Sciatic nerve (tissue), 2 donors: ENCODE data around the gene NKD1. TPM values are rescaled to one million over a fixed set of nuclear protein-coding genes. Genes with fewer than 3 reads are reported as not detected.

Experiments used
- ATAC-seq: fragments of 200-7000 bp; cut with Tn5 transposase; one replicate; pipeline ENCODE4 v1.9.1; 2020; ENCODE audit warnings: mild to moderate bottlenecking, moderate library complexity
- DNase-seq: peaks from one replicate; pipeline ENCODE4 v3.0.0-alpha.2; 2020; ENCODE audit warnings: low spot score
- intact Hi-C: fragments of 100-400 bp; cut with DNase I; formaldehyde crosslinking; loops from one replicate; pipeline ENCODE4 v1.14.2; 2022
- total RNA-seq: library from RNA; stranded (reverse); fragmentation: NEBNext Ultra II Directional; extraction: Animal tissue kit (Norgen Biotek cat#: 25700); gene quantifications from one replicate; pipeline ENCODE4 v1.2.1, GENCODE V29; 2021
- donor health status: DM: no; HTN: no; CAD: no.
- donor health status: DM: no; HTN: no; CAD: no.

The NKD1 gene
- total RNA-seq, 1 donor from 2014 or later, result 37.0 TPM

DNA sequence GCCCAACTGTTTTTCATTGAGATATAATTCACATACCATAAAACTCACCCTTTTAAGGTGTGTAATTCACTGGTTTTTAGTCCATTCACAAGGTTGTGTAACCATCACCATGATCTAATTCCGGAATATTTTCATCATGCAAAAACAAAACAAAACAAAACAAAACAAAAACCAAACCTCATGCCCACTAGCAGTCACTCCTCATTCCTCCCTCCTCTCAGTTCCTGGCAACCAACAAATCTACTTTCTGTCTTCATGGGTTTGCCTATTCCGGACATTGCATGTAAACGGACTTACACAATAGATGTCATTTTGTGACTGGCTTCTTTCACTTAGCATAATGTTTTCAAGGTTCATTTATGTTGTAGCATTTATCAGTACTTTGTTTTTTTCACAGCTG lies 140.7 kb downstream of the NKD1 start:
- ATAC-seq, result no peak
- intact Hi-C loops, result loop anchor here (10.0 kb wide), 1 partner anchor 1714 kb away; no protein-coding TSS in a partner anchor
- DNase-seq, result no peak

DNA sequence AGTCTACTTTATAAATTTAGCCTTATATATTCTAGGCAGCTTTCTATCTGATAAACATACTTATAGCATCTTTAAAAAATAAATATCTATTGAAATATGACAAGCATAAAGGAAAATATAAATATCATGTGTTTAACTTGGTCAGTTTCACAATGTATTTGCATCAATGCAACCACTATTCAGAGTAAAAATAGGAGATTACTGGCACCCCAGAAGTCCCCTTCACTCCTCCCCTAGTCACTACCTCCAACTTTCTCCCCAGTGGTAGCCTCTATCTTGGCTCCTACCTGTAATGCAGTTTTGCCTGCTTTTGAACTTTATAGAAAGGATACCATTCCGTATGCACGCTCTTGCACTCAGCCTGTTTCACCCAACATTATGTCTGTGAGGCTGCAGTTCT lies 142.0 kb downstream of the NKD1 start:
- DNase-seq (no peak), ATAC-seq (no peak)
- intact Hi-C loops, result no loop called here

DNA sequence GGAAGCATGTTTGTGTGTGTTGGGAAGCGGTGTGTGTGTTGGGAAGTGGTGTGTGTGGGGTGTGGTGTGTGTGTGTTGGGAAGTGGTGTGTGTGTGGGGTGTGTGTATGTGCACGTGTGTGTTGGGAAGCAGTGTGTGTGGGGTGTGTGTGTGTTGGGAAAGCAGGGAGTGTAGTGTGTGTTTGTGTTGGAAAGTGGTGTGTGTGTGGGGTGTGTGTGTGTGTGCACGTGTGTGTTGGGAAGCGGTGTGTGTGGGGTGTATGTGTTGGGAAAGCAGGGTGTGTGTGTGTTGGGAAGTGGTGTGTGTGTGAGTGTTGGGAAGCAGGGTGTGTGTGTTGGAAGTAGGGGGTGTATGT lies 144.4 kb downstream of the NKD1 start:
- DNase-seq (no peak), ATAC-seq (no peak)
- intact Hi-C loops, result no loop called here

DNA sequence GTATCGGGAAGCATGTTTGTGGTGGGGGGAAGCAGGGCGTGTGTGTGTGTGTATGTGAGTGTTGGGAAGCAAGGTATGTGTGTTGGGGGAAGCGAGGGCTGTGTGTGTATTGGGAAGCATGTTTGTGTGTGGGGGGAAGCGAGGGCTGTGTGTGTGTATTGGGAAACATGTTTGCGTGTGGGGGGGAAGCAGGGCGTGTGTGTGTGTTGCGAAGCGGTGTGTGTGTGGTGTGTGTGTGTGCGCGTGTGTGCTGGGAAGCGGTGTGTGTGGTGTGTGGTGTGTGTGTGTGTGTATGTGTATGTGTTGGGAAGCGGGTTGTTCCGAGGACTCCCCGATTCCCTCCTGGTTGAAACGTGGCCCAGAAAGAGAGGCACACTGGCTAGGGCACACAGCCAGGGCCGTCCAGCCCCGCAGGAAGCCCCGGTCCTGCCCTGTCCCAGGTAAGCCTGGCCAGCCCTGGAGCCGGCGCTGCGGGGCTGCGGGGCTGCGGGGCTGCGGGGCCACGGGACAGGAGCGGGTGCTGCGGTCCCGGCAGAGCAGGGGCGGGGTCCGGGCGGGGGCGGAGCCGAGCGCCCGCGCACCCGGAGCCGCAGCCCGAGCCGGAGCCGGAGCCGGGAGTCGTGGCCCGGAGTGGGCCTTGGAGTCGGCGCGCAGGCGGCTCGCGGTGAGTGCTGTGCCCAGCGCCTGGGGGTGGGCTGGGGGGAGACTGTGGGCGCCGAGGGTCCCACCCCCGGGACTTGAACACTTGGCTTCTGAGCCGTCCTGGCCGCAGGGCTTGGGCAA lies 145.0 kb downstream of the NKD1 start, which contains the start of gene NOD2:
Gene NOD2 (plus strand): TSS at position 608 of the 783 bp plus-strand sequence. CDS start 5,890 bp downstream, outside the sequence.
- no peak for DNase-seq
- intact Hi-C loops, result no loop called here

DNA sequence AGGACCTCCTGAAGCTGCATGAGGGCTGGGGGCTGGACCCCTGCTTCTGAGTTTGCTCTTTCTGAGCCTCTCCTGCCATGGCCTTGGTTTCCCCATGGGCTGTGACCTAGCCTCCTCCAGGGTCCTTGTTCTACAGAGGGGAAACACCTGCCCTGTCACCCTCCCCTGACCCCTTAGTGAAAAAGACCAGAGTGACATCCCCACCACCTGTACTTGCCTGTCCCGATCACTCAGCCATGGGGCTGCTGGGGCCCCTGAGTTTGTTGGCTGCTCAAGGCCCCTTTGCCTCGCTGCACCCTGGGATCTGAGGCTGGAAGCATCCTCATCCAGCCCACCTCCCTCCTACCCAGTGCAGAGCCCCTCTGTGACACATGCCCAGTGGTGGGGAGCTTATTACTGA lies 146.0 kb downstream of the NKD1 start:
- intact Hi-C loops, result no loop called here
- DNase-seq, result no peak
- ATAC-seq, result no peak

More for the DNA sequence above, 145.0 kb downstream of the NKD1 start, which contains the start of gene NOD2:
- ATAC-seq, result no peak

DNA sequence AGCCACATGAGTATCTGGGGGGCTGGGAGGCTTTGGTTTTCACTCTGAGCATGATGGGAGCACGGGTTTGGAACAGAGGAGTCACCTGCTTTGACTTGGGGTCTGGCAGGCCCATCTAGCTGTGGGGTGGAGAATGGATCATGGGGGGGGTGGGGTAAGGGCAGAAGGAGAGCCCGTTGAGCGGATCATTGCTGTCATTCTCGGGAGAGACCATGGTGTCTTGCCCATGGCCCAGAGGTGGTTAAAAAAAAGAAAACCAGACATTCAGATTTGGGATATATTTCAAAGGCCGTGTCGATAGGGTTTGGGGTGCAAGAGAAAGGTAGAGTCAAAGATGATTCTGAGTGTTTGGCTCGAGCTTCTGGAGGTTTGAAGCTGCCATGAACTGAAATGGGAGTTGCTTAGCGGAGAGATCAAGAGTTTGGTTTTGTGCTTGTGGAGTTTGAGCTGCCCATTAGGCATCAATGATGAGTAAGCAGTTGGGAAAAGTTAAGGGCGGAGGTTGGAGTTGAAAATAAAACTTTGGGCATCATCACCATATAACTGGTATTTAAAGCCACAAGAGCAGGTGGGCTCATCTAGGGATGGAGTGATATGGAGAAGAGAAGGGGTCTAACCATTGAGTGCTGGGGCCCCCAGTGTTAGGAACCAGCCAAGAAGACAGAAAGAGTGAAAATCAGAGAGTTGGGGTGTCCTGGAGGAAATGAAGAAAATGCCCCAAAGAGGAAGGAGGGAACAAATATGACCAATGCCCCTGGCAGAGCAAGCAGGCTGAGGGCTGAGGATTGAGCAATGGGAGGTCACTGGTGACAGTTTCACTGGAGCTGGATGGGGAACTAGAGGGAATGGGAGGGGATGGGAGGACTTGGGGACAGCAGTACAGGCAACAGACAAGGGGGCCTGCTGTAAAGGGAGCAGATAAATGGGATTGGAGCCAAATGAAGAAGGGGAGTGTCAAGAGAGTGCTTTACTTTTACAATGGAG lies 147.1 kb downstream of the NKD1 start:
- no peak for DNase-seq
- ATAC-seq, result peak; percentile 55
- intact Hi-C loops, result no loop called here

DNA sequence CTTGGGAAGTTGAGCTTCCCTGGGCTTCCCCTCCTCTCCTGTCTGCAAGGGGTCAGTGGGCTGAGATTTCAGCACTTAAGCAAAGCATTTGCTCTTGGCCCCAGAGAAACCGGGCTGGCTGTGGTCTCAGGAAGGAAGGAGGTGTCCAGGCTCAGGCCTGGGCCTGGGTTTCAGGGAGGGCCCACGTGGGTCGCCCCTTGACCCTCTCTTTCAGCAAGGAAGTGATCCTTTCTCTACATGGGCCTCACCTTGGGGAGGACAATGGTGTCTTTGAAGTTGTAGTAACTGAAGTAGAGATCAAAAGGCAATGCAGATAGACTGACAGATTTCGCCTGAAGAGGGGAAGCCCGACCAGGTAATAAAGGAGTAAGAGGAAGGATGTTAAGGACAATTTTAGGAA lies 147.9 kb downstream of the NKD1 start:
- intact Hi-C loops, result no loop called here
- no peak for DNase-seq
- no peak for ATAC-seq

DNA sequence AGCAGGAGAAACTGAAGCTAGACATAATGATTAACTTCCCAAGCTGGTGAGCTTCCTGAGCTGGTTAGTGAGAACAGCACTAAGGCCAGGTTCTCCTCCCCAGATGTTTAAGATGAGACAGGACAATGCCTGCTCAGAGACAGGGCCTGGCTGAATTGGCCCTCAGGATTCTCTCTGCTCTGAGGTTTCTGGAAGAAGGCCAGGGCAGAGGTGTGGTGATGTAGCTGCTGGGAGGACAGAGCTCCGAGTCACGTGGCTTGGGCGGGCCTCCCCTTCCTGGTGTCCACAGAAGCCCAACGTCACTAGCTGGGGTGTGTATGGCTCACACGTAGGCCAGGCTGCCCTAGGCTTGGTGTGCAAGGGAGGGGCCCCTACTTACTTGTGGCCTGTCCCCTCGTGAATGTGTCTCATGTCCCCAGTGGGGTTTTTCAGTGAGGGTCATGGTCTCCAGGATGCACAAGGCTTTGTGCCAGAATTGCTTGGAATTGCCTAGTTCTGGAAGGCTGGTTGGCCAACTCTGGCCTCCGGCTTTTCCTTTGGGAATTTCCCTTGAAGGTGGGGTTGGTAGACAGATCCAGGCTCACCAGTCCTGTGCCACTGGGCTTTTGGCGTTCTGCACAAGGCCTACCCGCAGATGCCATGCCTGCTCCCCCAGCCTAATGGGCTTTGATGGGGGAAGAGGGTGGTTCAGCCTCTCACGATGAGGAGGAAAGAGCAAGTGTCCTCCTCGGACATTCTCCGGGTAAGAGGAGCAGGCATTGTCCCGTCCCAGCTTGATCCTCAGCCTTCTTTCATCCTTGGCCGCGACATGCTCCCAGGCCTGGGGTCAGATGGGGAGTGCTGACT lies 148.6 kb downstream of the NKD1 start:
- intact Hi-C loops, result no loop called here
- ATAC-seq, result peak; percentile 85

DNA sequence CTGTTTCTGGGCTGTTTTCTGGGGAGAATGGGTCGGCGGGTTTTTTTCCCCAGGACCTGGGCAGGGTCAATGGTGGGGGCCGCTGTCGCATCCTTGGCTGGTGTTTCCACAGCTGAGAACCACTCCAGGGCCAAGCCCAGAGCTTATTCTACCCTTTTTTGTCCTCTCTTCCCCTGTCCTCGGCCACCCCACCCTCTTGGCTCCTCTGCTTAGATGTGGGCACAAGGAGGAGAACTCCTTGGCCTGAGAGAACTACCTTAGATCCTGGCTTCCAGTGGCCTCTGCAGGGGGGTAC lies 149.2 kb downstream of the NKD1 start:
- DNase-seq (no peak), ATAC-seq (no peak)
- intact Hi-C loops, result no loop called here

More for the DNA sequence above, 148.6 kb downstream of the NKD1 start:
- peak; percentile 82 for DNase-seq

DNA sequence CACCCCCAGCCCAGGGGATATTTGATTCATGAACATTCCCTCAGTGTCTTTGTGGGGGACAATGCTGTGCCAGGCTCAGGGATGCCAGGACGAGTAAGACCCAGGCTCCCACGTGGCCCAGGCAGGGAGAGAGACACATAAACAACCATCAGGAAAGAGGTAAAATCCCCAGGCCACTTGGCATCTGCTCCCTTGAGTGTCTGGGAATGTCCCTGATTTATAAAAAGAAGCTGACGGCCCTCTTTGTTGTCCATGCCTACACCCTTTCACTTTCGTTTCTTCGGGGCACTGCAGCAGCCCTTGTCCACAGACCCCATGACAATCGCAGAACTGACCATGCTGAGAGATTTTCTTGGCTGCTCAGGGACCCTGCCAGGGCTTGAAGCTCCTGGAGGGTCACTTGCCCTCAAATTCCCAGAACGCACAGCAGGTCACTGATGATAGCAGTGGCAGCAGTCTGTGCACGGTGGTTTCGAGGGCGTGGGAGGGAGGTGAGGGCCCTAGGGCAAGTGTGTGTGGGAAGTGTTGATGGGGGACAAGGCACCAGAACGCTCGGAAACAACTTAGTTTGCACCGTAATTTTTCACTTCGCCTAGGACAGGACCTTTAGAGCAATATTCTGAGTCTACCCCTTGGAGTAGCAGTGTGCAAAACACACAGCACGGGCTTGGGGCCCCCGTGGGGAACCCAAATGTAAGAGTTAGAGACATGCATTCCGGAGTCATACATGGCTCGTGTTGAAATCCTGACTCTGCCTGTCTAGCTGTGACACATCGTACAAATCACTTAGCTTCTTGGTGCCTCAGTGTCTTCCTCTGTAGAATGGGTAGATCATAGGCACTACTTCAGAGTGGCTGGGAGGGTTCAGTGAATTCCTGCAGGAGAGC lies 149.9 kb downstream of the NKD1 start:
- no peak for DNase-seq
- intact Hi-C loops, result no loop called here
- peak; percentile 62 for ATAC-seq

Other genes with a start within 250 kb of the NKD1 start
- gene BRD7, start 179.4 kb upstream of the NKD1 start, total RNA-seq, result 73.5 TPM
- gene SNX20, start 132.9 kb downstream of the NKD1 start, total RNA-seq, result 2.6 TPM
- 4.3 TPM for gene NOD2, start 145.2 kb downstream of the NKD1 start, total RNA-seq
- 52.2 TPM for gene CYLD, start 193.7 kb downstream of the NKD1 start, total RNA-seq